ENCODE measurements around the gene RECQL5.

Gene RECQL5

DNA sequence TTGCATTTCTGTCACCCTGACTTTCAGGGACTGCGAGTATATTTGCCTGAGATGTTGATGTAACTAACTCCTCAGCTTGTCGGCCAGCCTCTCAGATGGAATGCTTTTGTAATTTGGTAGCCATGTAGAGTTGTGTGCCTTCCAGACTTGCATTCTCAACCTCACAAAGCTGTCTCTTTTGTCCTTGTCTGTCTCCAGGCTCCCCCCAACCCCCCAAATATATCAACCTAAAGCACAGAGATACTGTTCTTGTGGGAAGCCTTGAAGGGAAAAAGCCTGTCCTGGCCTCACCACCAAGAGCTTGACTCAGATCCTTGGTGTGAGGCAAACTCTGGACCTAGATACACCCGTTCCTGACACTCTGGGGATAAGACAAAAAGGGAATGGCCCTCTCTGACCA is 18.5 kb upstream of the RECQL5 start:
- no peak for DNase-seq

- DNase-seq = no peak
Observed at GRCh38 chr17:75684924-75685323, 18.0 kb upstream of the RECQL5 start.

DNA sequence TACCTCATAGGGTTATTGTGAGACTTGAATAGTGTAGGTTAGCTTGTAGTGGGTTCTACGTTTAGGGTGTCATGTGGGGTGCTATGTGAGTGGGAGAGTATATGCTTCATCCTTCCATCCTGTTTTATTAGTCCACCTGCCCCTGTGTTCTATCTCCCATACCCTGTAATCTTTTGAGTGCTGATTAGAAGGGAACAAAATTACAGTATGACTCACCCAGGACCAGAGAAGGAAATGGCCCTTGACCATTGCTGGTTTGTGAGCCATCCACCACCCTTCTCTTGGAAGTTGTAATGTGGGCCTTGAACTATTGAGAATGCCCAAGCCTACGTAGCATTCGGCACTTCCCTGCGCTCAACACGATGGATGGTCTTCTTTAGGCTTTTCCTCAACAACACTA is 17.3 kb upstream of the RECQL5 start:
- no peak for DNase-seq

GRCh38 chr17:75683583-75683982 is 16.6 kb upstream of the RECQL5 start:
- DNase-seq = no peak

GRCh38 chr17:75681289-75681688 is 14.3 kb upstream of the RECQL5 start:
- DNase-seq = no peak

DNA sequence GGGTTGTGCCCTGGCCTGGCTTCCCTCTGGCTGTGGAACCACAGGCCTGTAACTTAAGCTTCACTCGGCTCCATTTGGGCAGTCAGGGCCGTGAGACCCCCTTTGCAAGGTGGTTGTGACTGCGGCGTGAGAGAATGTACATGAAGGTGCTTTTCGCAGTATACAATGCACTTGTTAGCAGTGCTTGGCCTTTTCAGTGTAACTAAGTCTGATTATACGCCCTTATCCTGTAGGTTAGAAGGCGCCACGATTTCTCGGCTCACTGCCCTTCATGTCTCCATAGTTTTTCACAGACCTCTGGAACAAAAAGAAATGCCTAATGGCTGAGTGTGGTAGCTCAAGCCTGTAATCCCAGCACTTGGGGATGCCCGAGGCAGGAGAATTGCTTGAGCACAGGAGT is 13.5 kb upstream of the RECQL5 start:
- DNase-seq = no peak

- DNase-seq = no peak
Observed at GRCh38 chr17:75679706-75680211, 12.8 kb upstream of the RECQL5 start.

- DNase-seq = no peak
Observed at GRCh38 chr17:75676461-75676860, 9.5 kb upstream of the RECQL5 start.

DNA sequence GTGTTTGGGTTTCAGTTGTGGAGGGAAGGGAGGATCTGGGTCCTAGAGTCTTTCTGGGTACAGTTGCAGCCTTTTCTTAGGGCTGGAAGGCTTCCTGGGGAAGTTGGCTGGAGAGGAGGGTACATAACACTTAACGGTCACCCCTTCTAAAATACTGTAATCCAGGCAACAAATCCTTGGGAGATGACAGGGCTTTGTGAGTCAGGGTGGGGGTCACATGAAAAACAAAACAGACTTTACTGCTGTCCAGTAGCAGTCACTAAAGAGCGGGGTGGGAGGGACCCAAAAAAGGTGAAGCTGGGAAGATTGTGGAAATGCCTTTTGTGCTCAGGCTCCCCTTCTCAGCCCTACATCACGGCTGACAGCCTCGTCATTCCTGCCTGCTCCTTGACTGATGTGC is 6.5 kb upstream of the RECQL5 start:
- DNase-seq = no peak

DNA sequence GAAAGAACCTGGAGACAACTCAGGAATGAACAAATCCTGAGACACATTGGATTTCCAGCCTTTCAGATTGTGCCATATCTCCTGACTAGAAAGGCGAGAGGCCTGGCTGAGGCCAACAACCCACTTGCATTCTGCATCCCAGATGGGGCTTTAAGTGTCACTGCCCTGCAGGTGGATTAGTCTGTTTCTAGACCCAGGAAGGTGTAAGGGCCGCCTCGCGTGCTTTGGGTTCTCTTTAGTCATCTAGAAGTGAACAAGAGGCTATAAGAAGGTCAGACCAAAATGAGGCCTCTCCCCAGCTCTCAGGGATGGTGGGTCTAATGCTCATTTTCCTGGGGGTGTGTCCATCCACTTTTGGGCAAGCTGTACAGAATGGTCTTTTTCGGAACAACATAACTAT is 5.1 kb upstream of the RECQL5 start:
- no peak for DNase-seq

DNA sequence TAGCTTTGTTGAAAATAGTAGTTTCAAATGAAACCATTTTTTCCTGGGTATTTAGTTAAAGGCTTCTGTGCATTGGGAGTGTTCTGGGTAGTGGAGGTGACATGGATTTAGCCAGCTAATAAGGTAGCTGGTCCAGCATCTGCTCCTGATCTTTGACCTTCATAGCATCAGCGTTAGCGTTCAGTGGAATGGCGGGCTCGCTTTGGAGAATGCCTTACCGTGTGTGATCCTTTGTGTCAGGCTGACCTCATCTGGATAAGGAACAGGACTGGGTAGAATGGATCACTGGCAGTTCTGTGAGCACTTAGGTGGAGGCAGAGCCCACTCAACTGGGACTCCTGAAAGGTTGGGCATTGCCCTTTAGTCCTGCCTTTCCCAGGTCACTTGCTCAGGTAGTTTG is 3.9 kb upstream of the RECQL5 start:
- DNase-seq = no peak

- DNase-seq = no peak
Observed at GRCh38 chr17:75668489-75668888, 1.5 kb upstream of the RECQL5 start.

GRCh38 chr17:75667825-75668224 is 871 bp upstream of the RECQL5 start:
- DNase-seq = no peak

DNA sequence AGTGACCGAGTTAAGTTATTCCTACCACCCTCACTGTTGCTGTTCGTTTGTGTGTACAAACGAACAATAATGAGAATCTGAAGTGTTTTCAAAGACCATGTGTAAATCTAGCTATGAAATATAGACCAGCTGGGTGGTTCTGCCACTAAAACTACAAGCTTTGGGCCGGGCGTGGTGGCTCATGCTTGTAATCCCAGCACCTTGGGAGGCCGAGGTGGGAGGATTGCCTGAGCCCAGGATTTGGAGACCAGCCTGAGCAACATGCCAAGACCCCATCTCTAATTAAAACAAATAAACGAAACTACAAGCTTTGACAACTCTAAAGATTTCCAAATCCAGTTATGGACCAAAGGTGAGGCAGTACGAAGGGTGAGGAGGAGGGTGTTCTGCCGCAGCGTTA is 973 bp downstream of the RECQL5 start:
- DNase-seq = no peak

- DNase-seq = no peak
Observed at GRCh38 chr17:75664099-75664549, 2.8 kb downstream of the RECQL5 start.

DNA sequence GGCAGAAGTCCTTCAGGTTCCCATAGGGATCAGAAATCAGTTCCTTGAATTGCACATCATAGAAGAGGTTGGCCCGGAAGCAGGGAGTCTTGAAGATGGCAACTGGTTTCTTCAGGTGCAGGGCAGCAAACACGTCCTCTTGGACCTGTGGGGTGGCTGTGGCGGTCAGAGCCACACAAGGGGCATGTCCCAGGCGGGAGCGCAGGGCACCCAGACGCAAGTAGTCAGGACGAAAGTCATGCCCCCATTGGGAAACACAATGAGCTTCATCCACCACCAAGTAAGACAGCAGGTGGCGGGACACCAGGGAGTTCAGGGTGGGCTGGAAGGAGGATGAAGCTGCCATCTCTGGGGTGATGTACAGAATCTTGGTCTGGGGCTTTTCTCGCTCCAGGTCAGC is 4.4 kb downstream of the RECQL5 start:
- no peak for DNase-seq

GRCh38 chr17:75661531-75661930 is 5.4 kb downstream of the RECQL5 start:
- DNase-seq = no peak

- no peak for DNase-seq
Observed at GRCh38 chr17:75658237-75658636, 8.7 kb downstream of the RECQL5 start.

DNA sequence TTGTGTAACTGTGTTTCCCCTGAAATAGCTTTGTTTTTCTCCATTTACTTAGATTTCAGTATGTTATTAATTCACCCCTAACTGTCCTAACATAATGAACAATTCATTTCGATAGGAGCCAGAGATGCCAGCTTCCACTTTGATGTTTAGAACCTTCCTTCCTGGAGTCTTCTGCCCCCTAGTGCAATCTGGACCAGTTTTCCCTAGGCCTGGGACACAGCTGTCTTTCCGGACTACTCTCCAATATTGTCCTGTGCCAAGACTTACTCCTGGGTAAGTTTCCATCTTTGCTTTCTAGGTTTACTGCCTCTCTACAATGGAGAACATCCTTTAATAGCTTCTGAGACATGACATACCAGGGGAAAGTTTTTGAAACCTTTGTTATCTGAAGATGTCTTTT is 12.8 kb downstream of the RECQL5 start:
- DNase-seq = no peak

- no peak for DNase-seq
Observed at GRCh38 chr17:75652934-75653549, 13.9 kb downstream of the RECQL5 start.

DNA sequence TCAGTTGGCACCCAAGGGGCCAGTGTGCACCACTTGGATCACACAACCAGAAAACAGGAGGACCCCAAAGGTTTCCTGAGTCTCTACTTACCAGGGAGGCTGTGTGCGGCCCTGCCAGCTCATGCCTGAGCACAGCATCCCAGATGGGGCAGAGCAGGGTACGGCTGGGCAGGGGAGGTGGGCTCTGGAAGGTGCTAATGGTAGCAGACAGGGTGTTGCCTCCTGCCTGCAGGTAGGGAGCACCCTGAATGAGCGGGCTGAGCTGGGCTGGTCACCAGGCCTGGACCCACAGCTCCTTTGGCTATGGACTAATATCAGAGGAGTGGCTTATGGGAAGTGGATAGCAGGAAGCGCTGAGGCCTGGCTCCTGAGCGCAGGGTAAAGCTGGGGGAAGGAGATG is 14.6 kb downstream of the RECQL5 start:
- DNase-seq = no peak

GRCh38 chr17:75650874-75651273 is 16.1 kb downstream of the RECQL5 start:
- no peak for DNase-seq

GRCh38 chr17:75649687-75650086 is 17.3 kb downstream of the RECQL5 start:
- DNase-seq = no peak

- DNase-seq = no peak
Observed at GRCh38 chr17:75647921-75648320, 19.0 kb downstream of the RECQL5 start.

GRCh38 chr17:75647061-75647460 is 19.9 kb downstream of the RECQL5 start:
- no peak for DNase-seq

DNA sequence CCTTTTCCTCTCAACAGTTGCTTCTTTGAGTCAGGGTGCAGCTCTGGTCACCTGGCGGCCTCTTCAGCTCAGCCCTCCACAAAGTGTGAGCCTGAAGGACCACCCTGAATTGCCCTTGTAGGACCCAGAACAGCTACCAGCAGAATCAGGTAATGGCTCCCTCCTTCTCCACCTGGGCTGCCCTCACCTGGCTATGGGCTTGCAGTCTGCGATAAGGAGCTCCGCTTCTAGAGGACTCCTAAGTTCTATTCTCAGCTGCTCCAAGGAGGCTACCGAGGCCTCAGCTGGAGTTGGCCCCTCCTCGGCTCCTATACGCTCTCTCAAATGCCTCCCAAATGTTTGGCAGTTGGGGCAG is 20.3 kb downstream of the RECQL5 start:
- DNase-seq = no peak
